KOPT-K1 (cell line): ENCODE results near the gene FRK.

Experiments
- H3K27ac ChIP-seq: fragments of 200-600 bp; sonication (generic); 2 replicates; pipeline ENCODE4 v1.5.1; 2016; ENCODE audit warnings: antibody characterized with exemption, mild to moderate bottlenecking, low read depth, low read length; ENCODE audit not compliant: poor library complexity, severe bottlenecking
- H3K36me3 ChIP-seq: fragments of 200-600 bp; sonication (generic); 2 replicates; pipeline ENCODE4 v1.5.1; 2017; ENCODE audit warnings: antibody characterized with exemption, mild to moderate bottlenecking, low read length, moderate library complexity; ENCODE audit not compliant: insufficient read depth
- H3K9me3 ChIP-seq: fragments of 200-600 bp; sonication (generic); 2 replicates; pipeline ENCODE4 v1.5.1; 2017; ENCODE audit warnings: antibody characterized with exemption, low read length, mild to moderate bottlenecking; ENCODE audit not compliant: insufficient read depth, poor library complexity, severe bottlenecking

Gene FRK

GRCh38 chr6:116012471-116012949, 48.2 kb downstream of the FRK start:
- H3K27ac ChIP-seq = no peak overlapping the region

DNA sequence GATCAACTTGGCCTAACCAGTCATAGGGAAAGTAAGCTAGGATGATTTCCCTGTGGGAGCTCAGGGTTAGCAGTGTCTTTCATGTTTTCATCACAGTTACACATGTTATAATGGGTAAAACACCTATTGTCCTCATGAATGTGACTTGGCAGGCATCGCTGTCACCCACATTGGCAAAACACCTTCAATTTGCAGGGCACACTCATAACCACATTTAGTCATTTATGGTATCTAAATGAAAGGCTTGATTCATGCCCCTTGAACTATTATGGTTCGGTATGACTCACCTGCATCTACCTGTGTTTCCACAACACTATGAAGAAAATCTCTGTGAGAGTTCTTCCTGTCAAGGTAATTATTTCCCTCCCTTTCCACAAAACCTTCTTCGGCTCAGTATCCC, 49.2 kb downstream of the FRK start:
- H3K9me3 ChIP-seq = no peaks in the 10 kb centered on the region
- H3K36me3 ChIP-seq = no peaks in the 10 kb centered on the region
- H3K27ac ChIP-seq = no peak overlapping the region

More at GRCh38 chr6:116012471-116012949, 48.2 kb downstream of the FRK start:
- no peaks in the 10 kb centered on the region for H3K36me3 ChIP-seq
- H3K9me3 ChIP-seq = no peaks in the 10 kb centered on the region

- Histone ChIP-seq H3K36me3 (no peaks in the 10 kb centered on the region), H3K9me3 (no peaks in the 10 kb centered on the region), H3K27ac (no peak overlapping the region)
Measured at GRCh38 chr6:116010790-116011401, 49.8 kb downstream of the FRK start.

DNA sequence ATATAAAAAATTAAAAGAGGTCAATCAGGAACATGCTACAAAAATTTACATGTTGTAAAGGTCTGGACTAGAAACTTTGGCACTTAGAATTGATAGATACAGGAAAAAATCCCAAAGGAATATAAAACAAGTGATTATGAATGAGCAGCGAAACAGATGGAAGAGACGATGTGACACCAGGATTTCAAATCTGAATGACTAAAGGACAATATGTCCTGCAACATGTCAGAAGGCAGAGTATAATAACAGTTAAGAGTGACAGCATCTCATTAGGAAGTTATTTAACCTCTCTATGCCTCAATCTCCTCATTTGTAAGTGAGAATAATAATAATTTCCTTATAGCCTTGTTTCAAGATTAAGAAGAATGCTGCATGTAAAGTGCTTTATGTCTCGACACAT, 50.3 kb downstream of the FRK start:
- Histone ChIP-seq H3K9me3 (no peaks in the 10 kb centered on the region), H3K27ac (no peak overlapping the region), H3K36me3 (no peaks in the 10 kb centered on the region)

- no peaks in the 10 kb centered on the region for H3K36me3 ChIP-seq
- no peaks in the 10 kb centered on the region for H3K9me3 ChIP-seq
- no peak overlapping the region for H3K27ac ChIP-seq
Measured at GRCh38 chr6:116008470-116009243, 52.0 kb downstream of the FRK start.

GRCh38 chr6:116004841-116005815, 55.6 kb downstream of the FRK start:
- Histone ChIP-seq H3K36me3 (no peaks in the 10 kb centered on the region), H3K27ac (no peak overlapping the region), H3K9me3 (no peaks in the 10 kb centered on the region)

DNA sequence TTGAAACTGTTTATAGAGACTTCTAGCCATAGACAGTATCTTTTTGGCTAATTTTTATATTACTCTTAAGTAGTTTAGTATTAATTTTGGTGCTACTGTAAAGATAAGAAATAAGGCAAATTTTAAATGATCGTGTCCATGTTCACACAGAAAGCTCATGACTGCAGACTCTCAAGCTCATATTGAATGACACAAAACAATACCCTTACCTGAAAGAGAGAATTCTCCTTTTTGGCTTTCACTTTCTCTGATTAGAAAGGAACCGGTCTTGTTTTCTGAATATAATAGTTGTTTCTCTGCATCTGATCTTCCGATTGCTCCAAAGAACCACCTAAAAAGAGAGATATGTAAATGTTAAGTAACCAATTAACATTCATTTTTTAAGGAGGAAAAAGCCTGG, 57.0 kb downstream of the FRK start:
- Histone ChIP-seq H3K9me3 (no peaks in the 10 kb centered on the region), H3K27ac (no peak overlapping the region), H3K36me3 (no peaks in the 10 kb centered on the region)

DNA sequence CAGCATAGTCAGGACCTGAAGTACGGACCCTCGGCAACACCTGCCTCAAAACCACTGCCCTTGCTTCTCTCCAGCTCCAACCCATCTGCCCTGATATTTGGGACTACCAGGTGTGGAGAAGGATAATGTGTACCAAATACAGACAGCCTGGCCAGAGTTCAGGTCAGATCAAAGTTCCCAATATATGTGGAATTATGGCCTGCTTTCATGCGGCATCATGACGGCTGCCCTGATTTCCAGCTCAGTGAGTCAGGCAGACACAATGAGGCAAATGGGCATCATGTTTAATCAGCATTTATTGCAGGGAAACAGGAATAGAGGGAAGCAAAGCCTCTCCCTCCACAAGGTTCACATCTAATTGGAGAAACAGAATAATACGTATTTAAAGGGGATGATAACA, 57.9 kb downstream of the FRK start:
- no peak overlapping the region for H3K27ac ChIP-seq
- H3K36me3 ChIP-seq = no peaks in the 10 kb centered on the region
- no peaks in the 10 kb centered on the region for H3K9me3 ChIP-seq

- Histone ChIP-seq H3K36me3 (no peaks in the 10 kb centered on the region), H3K27ac (no peak overlapping the region), H3K9me3 (no peaks in the 10 kb centered on the region)
Measured at GRCh38 chr6:115999235-115999634, 61.5 kb downstream of the FRK start.

DNA sequence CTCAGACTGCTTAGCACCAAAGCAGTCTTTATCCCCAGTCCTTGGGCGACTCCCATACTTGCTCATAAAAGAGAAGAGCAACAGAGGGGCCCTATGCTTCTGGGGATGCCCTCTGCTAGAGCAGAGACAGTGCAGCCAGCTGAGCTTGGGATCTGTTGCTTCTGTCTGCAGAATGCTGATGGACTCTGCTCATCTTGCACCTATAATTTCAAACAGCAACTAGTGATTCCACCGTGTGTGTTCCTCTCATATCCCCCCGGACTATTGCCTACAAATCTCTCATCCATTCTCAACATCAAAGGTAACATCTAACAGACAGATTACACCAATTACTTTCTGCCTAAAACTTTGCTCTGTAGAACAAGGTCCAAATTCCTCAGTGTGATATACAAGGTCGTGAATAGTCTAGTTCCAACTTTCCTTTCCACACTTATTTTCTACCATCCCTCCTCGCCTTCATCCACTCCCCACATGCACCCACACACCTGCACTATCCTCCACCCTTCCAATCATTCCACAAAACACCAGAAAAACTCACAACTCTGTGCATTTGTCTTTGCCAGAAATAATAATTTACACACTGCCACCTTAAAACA, 62.6 kb downstream of the FRK start:
- no peaks in the 10 kb centered on the region for H3K9me3 ChIP-seq
- H3K36me3 ChIP-seq = no peaks in the 10 kb centered on the region
- H3K27ac ChIP-seq = no peak overlapping the region

DNA sequence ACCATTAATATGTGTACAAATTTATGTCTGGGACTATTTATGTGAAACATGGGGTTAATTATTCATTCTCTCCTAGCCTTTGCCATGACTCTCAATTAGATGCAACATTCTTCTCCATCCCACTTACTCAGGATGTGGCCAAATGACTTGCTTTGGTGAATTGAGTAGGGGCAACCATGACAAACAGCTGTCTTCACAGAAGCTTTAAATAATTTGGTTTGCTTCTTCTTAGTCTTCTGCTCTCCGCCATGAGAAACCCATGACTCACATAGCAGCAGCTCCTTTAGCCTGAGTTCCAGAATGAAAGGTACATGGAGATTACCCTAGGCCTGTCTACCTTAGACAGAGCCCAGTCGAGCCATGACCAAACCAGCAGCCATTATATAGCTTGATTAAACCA, 74.7 kb downstream of the FRK start:
- H3K27ac ChIP-seq = no peak overlapping the region
- no peaks in the 10 kb centered on the region for H3K36me3 ChIP-seq
- no peaks in the 10 kb centered on the region for H3K9me3 ChIP-seq

DNA sequence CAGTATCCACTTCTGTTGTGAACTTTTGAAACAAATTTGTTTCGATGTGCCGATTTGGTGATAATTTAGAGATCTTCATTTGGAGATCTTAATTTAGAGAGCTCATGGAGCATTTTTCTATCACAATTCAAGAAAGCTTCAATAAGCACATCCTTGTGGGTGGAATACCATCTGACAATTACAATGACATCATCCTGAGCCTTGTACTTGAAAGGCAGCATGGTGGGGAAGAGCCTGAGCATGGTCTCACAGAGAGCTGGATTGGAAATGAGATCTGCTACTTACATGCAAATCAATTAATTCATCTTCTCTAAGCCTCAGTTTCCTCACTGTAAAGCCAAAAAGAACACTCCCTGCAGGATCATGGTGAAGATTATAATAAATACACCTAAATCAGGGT, 75.9 kb downstream of the FRK start:
- no peak overlapping the region for H3K27ac ChIP-seq
- H3K36me3 ChIP-seq = no peaks in the 10 kb centered on the region
- H3K9me3 ChIP-seq = no peaks in the 10 kb centered on the region

DNA sequence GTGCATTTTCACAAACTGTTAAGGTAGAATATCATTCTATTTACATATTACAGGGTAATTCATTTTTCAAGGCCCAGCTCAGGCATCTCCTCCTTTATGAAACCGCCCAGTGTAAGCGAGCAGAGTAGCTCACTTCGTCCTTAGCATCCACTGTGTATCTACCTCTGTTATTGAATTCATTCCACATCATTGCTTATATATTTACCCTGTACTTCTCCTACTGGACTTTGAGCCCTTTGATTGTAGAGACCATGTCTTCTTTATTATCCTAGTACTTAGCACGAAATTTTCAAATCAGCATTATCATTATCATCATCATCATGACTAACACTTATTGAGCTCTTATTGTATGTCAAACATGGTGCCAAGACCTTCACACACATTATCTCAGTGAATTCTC, 76.7 kb downstream of the FRK start:
- no peaks in the 10 kb centered on the region for H3K36me3 ChIP-seq
- no peak overlapping the region for H3K27ac ChIP-seq
- no peaks in the 10 kb centered on the region for H3K9me3 ChIP-seq

DNA sequence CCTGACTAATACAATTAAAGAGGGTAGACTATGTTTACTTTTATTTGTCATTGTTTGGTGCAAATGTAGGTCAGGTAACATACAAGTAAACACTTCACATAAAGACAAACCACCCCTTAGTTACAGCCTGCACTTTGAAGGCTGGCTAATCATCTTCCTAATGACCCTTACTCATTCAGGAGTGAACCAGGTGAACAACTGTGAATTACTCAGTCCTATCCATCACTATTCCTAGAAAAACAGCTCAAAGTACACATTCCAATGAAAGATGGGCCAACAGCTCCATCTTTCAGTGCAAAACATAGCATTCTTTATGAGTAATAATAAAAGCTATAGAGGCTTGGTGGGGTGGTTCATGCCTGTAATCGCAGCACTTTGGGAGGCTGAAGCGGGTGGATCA, 78.2 kb downstream of the FRK start:
- no peaks in the 10 kb centered on the region for H3K9me3 ChIP-seq
- H3K36me3 ChIP-seq = no peaks in the 10 kb centered on the region
- H3K27ac ChIP-seq = no peak overlapping the region

GRCh38 chr6:115977220-115977619, 83.5 kb downstream of the FRK start:
- Histone ChIP-seq H3K27ac (no peak overlapping the region), H3K36me3 (no peaks in the 10 kb centered on the region), H3K9me3 (no peaks in the 10 kb centered on the region)
